ENCODE results near the gene AMDHD2.
"Not testable (repeated sequence)": the region's sequence is repeated elsewhere in the genome, so short reads cannot be mapped to it uniquely, and the experiment has no call there.

Gene AMDHD2

DNA sequence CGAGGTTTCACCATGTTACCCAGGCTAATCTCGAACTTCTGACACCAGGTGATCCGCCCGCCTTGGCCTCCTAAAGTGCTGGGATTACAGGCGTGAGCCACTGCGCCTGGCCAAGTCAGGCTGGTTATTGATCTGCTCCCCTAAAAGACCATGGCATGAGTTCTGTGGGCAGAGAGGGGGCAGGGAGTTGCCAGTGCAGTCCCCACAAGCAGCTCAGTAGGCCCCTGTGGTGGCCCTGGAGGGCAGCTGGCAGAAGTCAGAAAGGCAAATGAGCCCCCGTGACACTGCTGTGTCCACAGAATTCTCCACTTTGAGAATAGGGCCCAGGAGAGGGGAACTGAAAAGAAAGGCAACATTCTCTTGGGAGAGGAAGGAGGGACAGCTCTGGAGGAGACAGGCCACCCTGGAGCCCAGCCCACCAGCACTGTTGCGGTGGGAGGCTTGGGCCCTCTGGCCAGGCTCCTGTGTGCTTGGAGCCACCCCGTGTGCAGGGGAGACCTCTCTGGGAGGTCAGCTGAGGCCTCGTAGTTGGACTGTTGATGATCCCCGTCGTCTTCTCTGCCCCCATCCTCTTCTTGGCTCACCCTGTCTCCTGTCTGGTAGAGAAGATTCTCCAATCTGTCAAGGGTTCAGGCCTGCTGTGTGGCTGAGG, 2.1 kb upstream of the AMDHD2 start:
- DNase-seq (ENCODE audit: low read depth), result no peak

GRCh38 chr16:2518823-2519710, 1.1 kb upstream of the AMDHD2 start:
- DNase-seq (ENCODE audit: low read depth), result no peak

DNA sequence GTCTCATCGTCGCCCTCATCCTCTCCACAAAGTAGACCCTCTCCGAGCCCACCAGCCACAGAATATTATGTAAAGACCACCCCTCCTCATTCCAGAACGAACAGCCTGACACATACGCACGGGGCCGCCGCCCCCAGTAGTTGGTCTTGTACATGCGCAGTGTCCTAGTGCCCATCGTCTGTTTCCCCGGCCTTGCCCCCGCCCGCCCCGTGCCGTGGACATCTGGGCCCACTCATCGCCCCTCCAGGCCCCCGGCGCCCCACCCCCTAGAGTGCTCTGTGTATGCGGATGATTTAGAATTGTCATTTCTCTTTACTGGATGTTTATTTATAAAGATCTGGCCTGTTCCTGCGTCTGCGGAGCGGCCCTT, 475 bp upstream of the AMDHD2 start:
- DNase-seq (ENCODE audit: low read depth), result no peak

- DNase-seq (ENCODE audit: low read depth), result no peak
These were observed 787 bp downstream of the AMDHD2 start for GRCh38 chr16:2520784-2521531.

DNA sequence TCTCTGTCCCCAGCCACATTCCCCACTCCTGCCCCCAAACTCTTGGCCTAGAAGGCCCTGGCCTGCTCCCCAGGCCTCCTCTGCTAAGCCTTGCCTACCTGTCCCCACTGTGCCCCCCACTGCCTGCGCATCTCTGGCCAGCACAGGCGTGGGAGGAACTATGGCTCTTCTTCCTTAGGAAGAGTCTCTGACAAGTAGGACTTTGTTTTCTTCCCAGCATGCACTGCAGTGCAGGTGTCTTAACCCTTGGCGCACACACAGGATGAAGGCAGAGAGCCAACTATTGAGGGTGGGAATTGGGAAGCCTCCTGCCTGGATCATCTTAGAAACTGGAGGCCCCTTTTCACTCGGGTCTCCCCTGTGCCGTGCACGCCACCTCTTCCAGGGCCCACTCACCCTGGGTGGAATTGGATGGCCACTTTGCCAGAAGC, 3.6 kb downstream of the AMDHD2 start:
- DNase-seq (ENCODE audit: low read depth), result no peak

- no peak for DNase-seq (ENCODE audit: low read depth)
These were observed 4.3 kb downstream of the AMDHD2 start for GRCh38 chr16:2524339-2524938.

DNA sequence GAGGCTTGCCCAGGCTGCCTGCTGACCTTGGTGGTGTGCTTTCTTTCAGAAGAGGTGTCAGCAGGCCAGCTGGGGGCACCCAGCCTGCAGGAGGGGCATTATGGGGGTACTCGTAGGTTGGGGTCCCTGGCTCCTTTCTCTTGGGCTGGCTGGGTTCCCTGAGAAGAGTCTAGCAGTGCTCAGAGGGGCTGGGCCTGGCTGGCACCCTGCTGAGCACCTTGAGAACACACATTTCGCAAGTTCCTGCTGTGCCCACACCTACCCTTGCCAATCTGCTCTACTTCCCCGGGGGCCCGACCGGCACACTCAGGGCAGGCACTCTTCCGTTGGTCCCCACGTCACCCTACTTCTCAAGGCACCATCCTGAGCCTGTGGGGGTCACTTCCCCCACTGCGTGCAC, 6.0 kb downstream of the AMDHD2 start:
- DNase-seq (ENCODE audit: low read depth), result no peak

- DNase-seq (ENCODE audit: low read depth), result no peak
These were observed 7.1 kb downstream of the AMDHD2 start for GRCh38 chr16:2527071-2527783.

DNA sequence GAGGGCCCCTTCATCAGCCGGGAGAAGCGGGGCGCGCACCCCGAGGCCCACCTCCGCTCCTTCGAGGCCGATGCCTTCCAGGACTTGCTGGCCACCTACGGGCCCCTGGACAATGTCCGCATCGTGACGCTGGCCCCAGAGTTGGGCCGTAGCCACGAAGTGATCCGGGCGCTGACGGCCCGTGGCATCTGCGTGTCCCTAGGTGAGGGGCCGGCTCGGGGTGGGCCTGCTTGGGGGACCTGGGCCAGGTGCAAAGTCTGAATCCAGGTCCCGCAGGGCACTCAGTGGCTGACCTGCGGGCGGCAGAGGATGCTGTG, 7.6 kb downstream of the AMDHD2 start:
- no peak for DNase-seq (ENCODE audit: low read depth)

- no peak for DNase-seq (ENCODE audit: low read depth)
These were observed 8.2 kb downstream of the AMDHD2 start for GRCh38 chr16:2528161-2529060.

GRCh38 chr16:2529061-2529931, 9.1 kb downstream of the AMDHD2 start:
- no peak for DNase-seq (ENCODE audit: low read depth)

GRCh38 chr16:2529961-2530628, 9.9 kb downstream of the AMDHD2 start:
- DNase-seq (ENCODE audit: low read depth), result no peak

DNA sequence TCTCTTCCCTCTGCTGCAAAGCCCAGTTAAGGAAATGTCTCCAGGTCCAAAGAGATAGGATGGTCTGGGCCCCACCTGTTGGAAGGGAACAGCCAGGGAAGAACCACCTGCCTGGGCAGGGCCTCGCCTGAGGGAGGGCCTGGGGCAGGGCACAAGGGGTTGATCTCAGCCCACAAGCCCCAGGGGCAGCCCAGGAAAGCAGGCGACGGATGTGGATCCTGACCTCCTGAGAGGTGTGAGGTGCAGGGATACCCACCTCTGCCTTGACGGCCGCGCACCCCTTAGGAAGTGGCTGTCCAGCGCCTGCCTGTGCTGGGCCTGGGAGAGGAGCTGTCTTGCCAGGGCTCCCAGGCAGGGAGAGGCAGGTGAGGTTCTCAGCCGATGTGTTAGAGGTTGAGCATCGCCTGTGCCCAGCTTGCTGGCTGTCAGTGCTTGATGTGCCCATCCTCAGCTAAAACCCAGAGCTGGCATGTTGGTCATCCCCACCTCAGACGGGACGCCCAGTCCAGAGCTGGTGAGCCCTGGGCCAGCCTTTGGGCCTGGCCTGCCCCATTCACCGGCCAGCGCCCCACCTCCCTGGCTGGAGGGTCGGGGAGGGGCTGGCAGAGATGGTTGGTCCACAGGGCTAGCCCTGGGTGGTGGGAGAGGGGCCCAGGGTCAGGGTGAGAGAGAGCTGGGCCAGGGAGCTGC, 10.6 kb downstream of the AMDHD2 start:
- no peak for DNase-seq (ENCODE audit: low read depth)

- DNase-seq (ENCODE audit: low read depth), result no peak
These were observed 11.2 kb downstream of the AMDHD2 start, which contains the start of gene CEMP1 for GRCh38 chr16:2531371-2531695. CEMP1 (minus strand) TSS chr16:2531408; CDS start chr16:2531073, 335 bp downstream.

GRCh38 chr16:2531696-2532493, 11.7 kb downstream of the AMDHD2 start:
- peak; percentile 96 for DNase-seq (ENCODE audit: low read depth)

DNA sequence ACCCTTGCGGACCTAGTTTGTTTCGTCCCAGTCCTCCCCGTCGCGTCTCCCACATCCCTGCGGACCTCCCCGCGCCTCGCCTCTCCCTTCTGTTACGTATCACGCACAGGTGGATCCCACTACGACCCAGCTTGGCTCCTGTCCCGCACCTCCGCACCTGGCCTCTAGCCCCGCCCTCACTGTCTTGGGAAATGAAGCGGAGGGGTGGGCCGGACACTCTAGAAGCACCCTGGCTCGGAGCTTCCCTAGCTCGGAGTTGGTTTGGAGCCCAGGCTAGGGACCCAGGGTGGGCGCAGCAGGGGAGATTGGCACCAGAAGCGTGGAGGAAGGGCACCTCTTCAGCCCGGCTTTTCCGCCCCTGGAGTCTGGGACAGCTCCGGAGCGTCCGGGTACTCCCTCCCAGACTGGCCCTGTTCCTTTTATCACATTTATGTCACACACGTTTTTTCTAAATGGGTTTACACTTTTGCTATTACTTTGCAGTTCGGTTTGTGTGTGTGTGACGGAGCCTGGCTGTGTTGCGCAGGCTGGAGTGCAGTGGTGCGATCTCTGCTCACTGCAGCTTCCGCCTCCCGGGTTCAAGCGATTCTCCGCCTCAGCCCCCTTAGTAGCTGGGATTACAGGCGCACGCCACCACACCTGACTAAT, 12.4 kb downstream of the AMDHD2 start:
- no peak for DNase-seq (ENCODE audit: low read depth)

- not testable (repeated sequence) for DNase-seq (ENCODE audit: low read depth)
These were observed 13.1 kb downstream of the AMDHD2 start for GRCh38 chr16:2533142-2533755.

Data from stimulated activated CD8-positive, alpha-beta memory T cell treated with anti-CD3 and anti-CD28 coated beads, Interleukin-12 subunit alpha, Interleukin-12 subunit beta, amount 100 ng/mL, for 4 hours (primary cell).